MCF 10A (cell line): ENCODE measurements around the gene OR10G2. TPM values are rescaled to one million over a fixed set of nuclear protein-coding genes. Genes with fewer than 3 reads are reported as not detected.
"Not testable (repeated sequence)": the region's sequence is repeated elsewhere in the genome, so short reads cannot be mapped to it uniquely, and the experiment has no call there.

Experiments
- BruUV-seq: library from RNA; stranded (reverse); fragments of 400-500 nt; replicated peaks from 2 replicates; lab custom pipeline; 2021; lab: Mats Ljungman, UMichigan
- CTCF ChIA-PET: fragments of 300-600 bp; sonication (Branson Sonifier 250); formaldehyde crosslinking; extraction: SDS; loops from one replicate; lab custom pipeline; 2021; ENCODE audit warnings: antibody characterized with exemption, inconsistent platforms; lab: Yijun Ruan, JAX
- POLR2A ChIA-PET: fragments of 300-600, 350-650 bp; sonication (Branson Sonifier 250); formaldehyde crosslinking; extraction: SDS; loops from one replicate; lab custom pipeline; 2020; ENCODE audit warnings: antibody characterized with exemption, inconsistent platforms; lab: Yijun Ruan, JAX
- DNase-seq: peaks from one replicate; pipeline ENCODE4 v3.0.0-alpha.2; 2018; ENCODE audit not compliant: unreplicated experiment
- H3K27ac Mint-ChIP-seq: one replicate; pipeline ENCODE4 v1.8.0; 2022; ENCODE audit warnings: mild to moderate bottlenecking, low read depth, mixed read lengths; ENCODE audit not compliant: unreplicated experiment
- H3K27me3 Mint-ChIP-seq: one replicate; pipeline ENCODE4 v1.8.0; 2022; ENCODE audit warnings: mixed read lengths; ENCODE audit not compliant: insufficient read depth, unreplicated experiment
- H3K36me3 Mint-ChIP-seq: one replicate; pipeline ENCODE4 v1.8.0; 2022; ENCODE audit warnings: mild to moderate bottlenecking, moderate library complexity, mixed read lengths; ENCODE audit not compliant: insufficient read depth, unreplicated experiment
- H3K4me1 Mint-ChIP-seq: one replicate; pipeline ENCODE4 v1.8.0; 2022; ENCODE audit warnings: mixed read lengths; ENCODE audit not compliant: insufficient read depth, unreplicated experiment
- H3K4me3 Mint-ChIP-seq: one replicate; pipeline ENCODE4 v1.8.0; 2022; ENCODE audit warnings: mild to moderate bottlenecking, moderate library complexity, mixed read lengths; ENCODE audit not compliant: unreplicated experiment
- H3K9me3 Mint-ChIP-seq: one replicate; pipeline ENCODE4 v1.8.0; 2022; ENCODE audit warnings: mixed read lengths; ENCODE audit not compliant: unreplicated experiment
- intact Hi-C: fragments of 100-400 bp; cut with micrococcal nuclease; formaldehyde crosslinking; loops from 2 replicates; pipeline ENCODE4 v1.14.1; 2022
- total RNA-seq: library from RNA; stranded (reverse); gene quantifications from 2 replicates; pipeline ENCODE4 v1.2.3, GENCODE V29; 2022
- TF ChIP-seq, protein P1 (sequence below): fragments of 200-600 bp; IDR thresholded peaks from one replicate; pipeline ENCODE4 v1.8.0; 2022; ENCODE audit warnings: antibody characterized with exemption, mild to moderate bottlenecking; ENCODE audit not compliant: unreplicated experiment

OR10G2 gene
- total RNA-seq, 1 experiment from 2014 or later, result not detected

DNA sequence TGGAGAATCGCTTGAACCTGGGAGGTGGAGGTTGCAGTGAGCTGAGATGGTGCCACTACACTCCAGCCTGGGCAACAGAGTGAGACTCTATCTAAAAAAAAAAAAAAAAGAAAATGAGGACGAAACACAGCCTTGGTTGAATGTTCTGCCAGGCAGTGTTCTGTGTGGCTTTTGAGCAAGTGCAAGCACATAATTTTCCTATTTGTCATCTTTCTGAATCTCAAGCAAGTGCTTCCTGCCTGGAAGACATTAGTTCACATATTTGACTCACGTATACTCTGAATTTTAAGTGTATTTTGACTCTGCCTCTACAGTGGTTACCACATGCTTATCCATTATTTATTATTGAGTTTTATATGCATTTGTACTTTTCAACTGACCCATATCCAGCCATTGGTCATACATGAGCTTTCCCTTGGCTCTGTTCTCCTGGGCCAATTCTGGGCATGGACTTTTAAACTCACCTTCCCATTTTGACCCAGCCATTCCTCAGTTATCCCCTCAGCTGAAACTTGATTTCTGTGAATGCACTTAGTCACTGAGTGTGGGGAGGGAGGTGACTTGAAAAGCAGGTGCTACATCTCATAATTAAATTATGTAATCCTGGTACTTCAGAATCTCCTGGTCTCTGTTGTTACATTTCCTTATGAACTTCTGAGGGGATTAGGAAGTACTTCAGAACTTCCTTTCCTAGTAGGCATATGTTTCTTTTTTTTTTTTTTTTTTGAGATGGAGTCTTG is 8.1 kb downstream of the OR10G2 start:
- CTCF ChIA-PET, result interaction anchor here (0.6 kb wide), 1 partner anchor 14 kb away, joined by 3 read pairs; no protein-coding TSS in a partner anchor
- TF ChIP-seq, protein P1, sequence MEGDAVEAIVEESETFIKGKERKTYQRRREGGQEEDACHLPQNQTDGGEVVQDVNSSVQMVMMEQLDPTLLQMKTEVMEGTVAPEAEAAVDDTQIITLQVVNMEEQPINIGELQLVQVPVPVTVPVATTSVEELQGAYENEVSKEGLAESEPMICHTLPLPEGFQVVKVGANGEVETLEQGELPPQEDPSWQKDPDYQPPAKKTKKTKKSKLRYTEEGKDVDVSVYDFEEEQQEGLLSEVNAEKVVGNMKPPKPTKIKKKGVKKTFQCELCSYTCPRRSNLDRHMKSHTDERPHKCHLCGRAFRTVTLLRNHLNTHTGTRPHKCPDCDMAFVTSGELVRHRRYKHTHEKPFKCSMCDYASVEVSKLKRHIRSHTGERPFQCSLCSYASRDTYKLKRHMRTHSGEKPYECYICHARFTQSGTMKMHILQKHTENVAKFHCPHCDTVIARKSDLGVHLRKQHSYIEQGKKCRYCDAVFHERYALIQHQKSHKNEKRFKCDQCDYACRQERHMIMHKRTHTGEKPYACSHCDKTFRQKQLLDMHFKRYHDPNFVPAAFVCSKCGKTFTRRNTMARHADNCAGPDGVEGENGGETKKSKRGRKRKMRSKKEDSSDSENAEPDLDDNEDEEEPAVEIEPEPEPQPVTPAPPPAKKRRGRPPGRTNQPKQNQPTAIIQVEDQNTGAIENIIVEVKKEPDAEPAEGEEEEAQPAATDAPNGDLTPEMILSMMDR, result no peak
- peaks cover 23% of the 10 kb centered on the region for H3K27me3 Mint-ChIP-seq
- no peaks in the 10 kb centered on the region for H3K4me1 Mint-ChIP-seq
- POLR2A ChIA-PET, result no interaction called here
- no peak for DNase-seq
- no peak overlapping the region for H3K27ac Mint-ChIP-seq
- H3K4me3 Mint-ChIP-seq, result no peak overlapping the region
- H3K9me3 Mint-ChIP-seq, result no peaks in the 10 kb centered on the region
- BruUV-seq, result no TSS peak
- H3K36me3 Mint-ChIP-seq, result no peaks in the 10 kb centered on the region
- intact Hi-C loops, result no loop called here

DNA sequence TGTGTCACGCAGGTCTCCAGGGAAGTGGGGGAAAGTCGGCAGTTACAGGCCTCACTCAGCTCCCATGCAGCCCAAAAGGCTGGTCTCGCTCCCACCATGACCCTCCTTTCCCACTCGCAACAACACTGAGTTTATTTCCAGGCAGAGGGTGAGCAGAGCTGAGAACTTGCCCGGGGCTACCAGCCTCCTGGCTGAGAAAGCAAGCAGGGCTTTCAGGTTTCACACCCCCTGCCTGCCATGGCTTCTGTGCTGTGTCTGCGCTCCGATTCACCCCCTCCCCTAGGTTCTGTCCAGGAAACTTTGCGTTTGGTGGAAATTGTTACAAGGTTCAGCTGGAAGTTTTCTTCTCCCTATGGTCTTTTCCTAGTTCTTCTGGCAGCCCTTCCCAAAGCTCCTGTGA is 17.1 kb downstream of the OR10G2 start:
- CTCF ChIA-PET, result no interaction called here
- no peak overlapping the region for H3K4me3 Mint-ChIP-seq
- H3K27me3 Mint-ChIP-seq, result peaks cover 31% of the 10 kb centered on the region
- intact Hi-C loops, result no loop called here
- POLR2A ChIA-PET, result no interaction called here
- H3K9me3 Mint-ChIP-seq, result no peaks in the 10 kb centered on the region
- no peaks in the 10 kb centered on the region for H3K36me3 Mint-ChIP-seq
- BruUV-seq, result no TSS peak
- no peak for DNase-seq
- no peaks in the 10 kb centered on the region for H3K4me1 Mint-ChIP-seq
- no peak overlapping the region for H3K27ac Mint-ChIP-seq
- TF ChIP-seq, protein P1, result no peak

DNA sequence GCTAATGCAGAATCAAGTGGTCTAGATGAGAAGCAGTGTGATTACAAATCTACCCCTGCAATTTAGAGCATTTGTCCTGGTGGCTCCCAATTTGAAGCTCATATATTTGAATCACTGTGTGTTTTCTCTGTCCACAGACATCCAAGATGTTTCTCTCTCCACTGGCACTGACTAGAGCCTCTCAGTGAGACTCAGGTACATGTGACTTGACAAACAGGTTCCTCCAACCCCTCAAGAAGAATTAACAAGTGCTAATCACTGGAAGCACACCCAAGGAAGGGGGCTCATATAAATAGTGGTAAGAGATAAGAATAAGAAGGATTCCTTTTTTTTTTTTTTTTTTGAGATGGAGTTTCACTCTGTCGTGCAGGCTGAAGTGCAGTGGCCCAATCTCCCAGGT is 20.5 kb downstream of the OR10G2 start:
- POLR2A ChIA-PET, result no interaction called here
- CTCF ChIA-PET, result interaction anchor here (0.6 kb wide), 1 partner anchor 234 kb away, joined by 3 read pairs; no protein-coding TSS in a partner anchor
- intact Hi-C loops, result no loop called here
- no peaks in the 10 kb centered on the region for H3K36me3 Mint-ChIP-seq
- H3K4me3 Mint-ChIP-seq, result no peak overlapping the region
- DNase-seq, result no peak
- H3K27me3 Mint-ChIP-seq, result peaks cover 47% of the 10 kb centered on the region
- BruUV-seq, result no TSS peak
- H3K27ac Mint-ChIP-seq, result no peak overlapping the region
- TF ChIP-seq, protein P1, result no peak
- H3K9me3 Mint-ChIP-seq, result no peaks in the 10 kb centered on the region
- no peaks in the 10 kb centered on the region for H3K4me1 Mint-ChIP-seq

DNA sequence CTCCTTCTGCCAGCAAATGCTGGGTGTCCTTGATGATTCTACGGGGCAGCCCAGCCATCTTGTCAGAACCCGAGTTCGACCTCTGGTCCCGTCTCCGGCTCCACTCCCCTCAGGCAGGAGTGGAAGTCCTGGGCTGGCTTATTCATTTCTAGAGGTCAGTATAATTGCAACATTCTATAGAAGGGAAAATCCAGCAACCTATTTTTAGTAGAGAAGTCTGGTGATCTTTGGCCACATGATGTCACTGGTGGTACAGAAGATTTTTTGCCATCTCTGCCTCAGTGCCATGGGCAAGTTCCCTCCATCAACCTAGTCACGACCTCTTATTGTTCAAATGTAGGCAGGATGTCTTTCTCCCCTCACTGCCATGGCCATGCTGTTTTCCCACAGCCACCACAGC is 22.4 kb downstream of the OR10G2 start:
- no peak overlapping the region for H3K27ac Mint-ChIP-seq
- TF ChIP-seq, protein P1, result no peak
- no peaks in the 10 kb centered on the region for H3K4me1 Mint-ChIP-seq
- no peaks in the 10 kb centered on the region for H3K9me3 Mint-ChIP-seq
- POLR2A ChIA-PET, result no interaction called here
- H3K36me3 Mint-ChIP-seq, result no peaks in the 10 kb centered on the region
- CTCF ChIA-PET, result no interaction called here
- DNase-seq, result no peak
- intact Hi-C loops, result no loop called here
- H3K27me3 Mint-ChIP-seq, result peaks cover 49% of the 10 kb centered on the region
- no TSS peak for BruUV-seq
- no peak overlapping the region for H3K4me3 Mint-ChIP-seq

DNA sequence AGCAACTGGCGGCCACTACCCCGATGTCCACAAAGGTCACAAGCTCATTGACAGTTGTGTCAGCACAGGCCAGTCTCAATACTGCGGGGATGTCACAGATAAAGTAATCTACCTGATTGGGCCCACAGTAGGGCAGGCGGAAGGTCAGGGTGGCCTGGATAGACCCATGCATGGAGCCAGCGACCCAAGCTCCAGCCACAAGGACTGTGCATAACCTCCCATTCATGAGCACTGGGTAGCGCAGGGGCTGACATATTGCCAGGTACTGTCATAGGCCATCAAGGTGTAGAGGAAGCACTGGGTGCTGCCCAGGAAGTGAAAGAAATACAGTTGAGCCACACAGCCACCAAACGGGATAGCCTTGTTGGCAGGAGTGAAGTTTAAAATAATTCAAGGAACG is 32.6 kb downstream of the OR10G2 start:
- POLR2A ChIA-PET, result not testable (repeated sequence)

More for the DNA sequence above, 32.6 kb downstream of the OR10G2 start:
- BruUV-seq, intact Hi-C loops, CTCF ChIA-PET, H3K27ac Mint-ChIP-seq, H3K36me3 Mint-ChIP-seq, H3K9me3 Mint-ChIP-seq, DNase-seq, H3K4me3 Mint-ChIP-seq, H3K4me1 Mint-ChIP-seq: not testable (repeated sequence)
- H3K27me3 Mint-ChIP-seq, result peaks cover 15% of the 10 kb centered on the region
